ENCODE data around the gene PCSK5.

GRCh38 chr9:76349865-76350264, 459.4 kb downstream of the PCSK5 start:
- TF ChIP-seq CTCF (IDR thresholded peaks at IDR 0.05), result no peak
- no peak for TF ChIP-seq POLR2AphosphoS5 (IDR thresholded peaks at IDR 0.05)
- TF ChIP-seq POLR2A (IDR thresholded peaks at IDR 0.05), result no peak

Data from prostate gland (tissue), 2 donors.